IPS-18c (cell line): ENCODE results near the gene KCNMA1.
"Not testable (repeated sequence)": the region's sequence is repeated elsewhere in the genome, so short reads cannot be mapped to it uniquely, and the experiment has no call there.

Experiments
- H3K4me3 ChIP-seq: 2 replicates; pipeline ENCODE4 v1.7.0; 2013; ENCODE audit warnings: low read depth, mild to moderate bottlenecking, low read length, moderate library complexity; ENCODE audit not compliant: insufficient read depth
- H3K9me3 ChIP-seq: one replicate; pipeline ENCODE4 v1.6.1; 2013; ENCODE audit warnings: mild to moderate bottlenecking, low read length, moderate library complexity; ENCODE audit not compliant: control insufficient read depth, insufficient read depth

Gene KCNMA1

DNA sequence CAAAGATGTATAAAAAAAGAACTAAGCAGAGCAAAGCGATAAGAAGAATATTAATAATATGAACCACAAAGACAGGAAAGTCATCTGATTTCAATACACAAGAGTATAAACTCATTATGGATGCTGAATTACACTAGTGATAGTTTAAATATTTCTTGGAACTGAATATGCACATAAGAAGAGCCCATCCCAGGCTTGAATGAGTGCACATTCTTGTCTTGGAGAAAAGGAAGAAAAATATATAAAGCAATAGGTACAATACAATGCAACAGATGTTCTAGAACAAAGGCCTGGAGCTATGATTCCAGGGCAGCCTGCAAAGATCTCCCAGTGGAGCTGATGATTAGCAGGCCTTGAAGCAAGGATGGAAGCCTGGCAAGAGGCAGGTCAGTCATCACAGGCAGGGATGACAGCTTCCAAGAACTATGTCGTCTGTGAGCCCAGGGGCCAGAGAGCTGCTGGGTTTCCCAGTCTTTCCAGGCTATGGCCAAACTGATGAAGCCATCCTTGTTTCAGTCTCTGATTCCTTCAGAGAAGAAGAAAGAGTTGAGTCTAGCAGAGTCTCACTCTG is 277.6 kb downstream of the KCNMA1 start:
- H3K4me3 ChIP-seq: no peak overlapping the region
- peaks cover 3% of the 10 kb centered on the region for H3K9me3 ChIP-seq

- no peak overlapping the region for H3K4me3 ChIP-seq
- H3K9me3 ChIP-seq: peaks cover 3% of the 10 kb centered on the region
Observed at GRCh38 chr10:77359287-77359691, 278.3 kb downstream of the KCNMA1 start.

DNA sequence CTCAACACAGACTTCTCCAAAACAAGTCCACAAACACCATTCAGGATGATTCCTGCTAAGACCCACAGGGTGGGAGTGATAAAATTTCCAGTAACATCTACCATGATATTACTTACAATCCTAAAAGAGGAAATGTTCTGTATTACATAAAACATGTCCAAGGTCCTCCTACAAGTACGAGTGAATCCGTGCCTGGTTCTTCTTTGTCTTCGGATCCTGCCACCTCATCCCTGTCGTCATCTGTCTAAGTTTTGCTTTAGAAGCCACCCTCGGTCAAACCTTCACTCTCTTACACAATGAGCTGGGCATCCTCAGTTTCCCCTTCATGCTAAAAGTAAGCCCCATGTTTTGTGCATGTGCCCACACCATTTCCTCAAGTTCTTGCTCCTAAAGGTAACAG is 279.0 kb downstream of the KCNMA1 start:
- peaks cover 3% of the 10 kb centered on the region for H3K9me3 ChIP-seq

DNA sequence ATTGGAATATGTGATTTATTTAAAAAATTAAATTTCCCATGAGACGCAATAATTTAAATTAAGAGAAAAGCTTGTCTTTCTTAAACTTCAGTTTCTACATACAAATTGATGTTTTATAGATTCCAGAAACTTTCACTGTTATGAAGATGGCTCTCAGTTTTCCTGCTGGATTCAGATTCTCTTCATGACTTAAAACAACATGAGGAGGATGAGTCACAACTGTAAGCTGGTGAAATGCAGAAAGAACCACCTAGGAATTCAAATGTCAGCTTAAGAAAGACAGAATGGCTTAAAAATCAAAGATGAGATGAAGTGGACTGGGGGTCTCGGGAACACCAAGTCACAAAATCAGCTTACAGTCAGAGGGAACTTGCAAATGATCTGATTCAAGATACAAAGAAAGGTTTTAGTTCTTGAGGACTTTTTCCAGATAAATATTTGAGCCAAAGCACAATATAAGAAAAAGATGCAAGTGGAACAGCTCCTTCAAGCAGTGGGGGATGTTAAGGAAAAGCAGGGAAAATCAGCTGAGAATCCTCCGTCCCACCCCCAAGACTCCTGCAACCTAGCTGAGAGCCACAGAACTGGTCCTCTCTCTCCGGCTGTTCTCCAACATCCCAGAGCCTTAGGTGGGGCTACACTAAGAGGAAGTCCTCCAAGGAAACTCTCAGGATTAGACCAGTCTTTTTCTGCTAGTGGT is 279.8 kb downstream of the KCNMA1 start:
- Histone ChIP-seq H3K9me3 (peaks cover 3% of the 10 kb centered on the region), H3K4me3 (no peak overlapping the region)

More for the DNA sequence above, 279.0 kb downstream of the KCNMA1 start:
- H3K4me3 ChIP-seq: no peak overlapping the region

DNA sequence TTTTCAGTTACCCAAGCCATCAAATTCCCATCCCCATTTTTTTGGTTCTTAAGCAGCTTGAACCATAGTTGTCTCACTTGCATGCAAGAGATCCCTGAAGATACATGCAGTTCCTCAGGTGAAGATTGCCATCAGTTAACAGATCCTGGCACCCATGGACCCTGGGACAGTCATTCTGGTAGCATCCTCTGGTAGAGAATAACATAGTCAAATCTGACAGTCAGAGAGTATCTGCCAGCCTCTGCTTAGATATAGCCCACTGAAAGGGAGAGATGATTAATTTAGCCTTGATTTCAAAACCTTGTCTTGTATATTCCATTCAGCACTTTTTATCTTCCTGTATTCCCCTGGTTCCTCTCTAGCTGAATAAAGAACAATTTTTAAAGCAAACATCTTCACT is 280.4 kb downstream of the KCNMA1 start:
- H3K9me3 ChIP-seq: peaks cover 3% of the 10 kb centered on the region
- H3K4me3 ChIP-seq: no peak overlapping the region

- peaks cover 3% of the 10 kb centered on the region for H3K9me3 ChIP-seq
- H3K4me3 ChIP-seq: no peak overlapping the region
Observed at GRCh38 chr10:77355844-77356243, 281.8 kb downstream of the KCNMA1 start.

- H3K4me3 ChIP-seq: no peak overlapping the region
- H3K9me3 ChIP-seq: no peaks in the 10 kb centered on the region
Observed at GRCh38 chr10:77351386-77351785, 286.2 kb downstream of the KCNMA1 start.

DNA sequence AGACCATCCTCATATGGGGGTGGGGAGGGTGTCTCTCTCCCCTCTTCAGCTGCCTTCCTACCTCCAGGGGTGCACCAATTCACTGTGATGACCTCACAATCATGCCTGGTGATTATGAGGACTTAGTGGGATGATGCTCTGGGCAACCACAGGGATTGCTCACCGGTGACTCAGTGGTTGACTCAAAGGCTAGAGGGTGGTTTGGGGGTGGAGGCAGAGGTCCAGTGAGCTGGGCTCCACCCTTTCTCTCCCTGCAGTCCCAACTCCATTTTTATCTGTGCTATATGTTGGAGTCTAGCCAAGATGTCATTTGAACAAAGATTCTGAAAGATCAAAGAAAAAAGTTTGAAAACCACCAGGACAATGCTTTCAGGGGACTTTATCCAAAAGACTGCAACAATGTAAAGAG is 286.9 kb downstream of the KCNMA1 start:
- H3K9me3 ChIP-seq: no peaks in the 10 kb centered on the region
- no peak overlapping the region for H3K4me3 ChIP-seq

GRCh38 chr10:77350134-77350533 is 287.5 kb downstream of the KCNMA1 start:
- no peaks in the 10 kb centered on the region for H3K9me3 ChIP-seq
- H3K4me3 ChIP-seq: no peak overlapping the region

GRCh38 chr10:77349226-77349625 is 288.4 kb downstream of the KCNMA1 start:
- Histone ChIP-seq H3K4me3 (no peak overlapping the region), H3K9me3 (no peaks in the 10 kb centered on the region)

- Histone ChIP-seq H3K4me3 (no peak overlapping the region), H3K9me3 (no peaks in the 10 kb centered on the region)
Observed at GRCh38 chr10:77348751-77349150, 288.9 kb downstream of the KCNMA1 start.

DNA sequence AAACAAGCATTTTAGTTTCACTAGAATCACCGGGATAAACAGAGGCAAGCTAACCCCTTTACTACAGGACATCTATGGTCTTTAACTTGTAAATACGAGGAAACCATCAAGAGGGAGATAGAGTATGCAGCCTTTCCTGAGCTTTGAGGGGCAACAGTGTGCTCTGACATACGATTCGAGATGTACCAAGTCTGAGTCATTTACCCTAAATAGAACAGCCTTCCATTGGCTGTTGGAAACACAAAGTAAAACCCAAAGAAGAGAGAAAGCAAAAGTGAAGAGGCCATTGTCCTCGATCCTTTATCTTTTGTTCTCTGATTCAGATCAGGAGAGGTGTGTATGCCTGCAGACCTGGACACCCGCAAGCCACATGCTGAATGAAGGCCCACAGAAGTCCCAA is 289.5 kb downstream of the KCNMA1 start:
- H3K4me3 ChIP-seq: no peak overlapping the region
- H3K9me3 ChIP-seq: no peaks in the 10 kb centered on the region

DNA sequence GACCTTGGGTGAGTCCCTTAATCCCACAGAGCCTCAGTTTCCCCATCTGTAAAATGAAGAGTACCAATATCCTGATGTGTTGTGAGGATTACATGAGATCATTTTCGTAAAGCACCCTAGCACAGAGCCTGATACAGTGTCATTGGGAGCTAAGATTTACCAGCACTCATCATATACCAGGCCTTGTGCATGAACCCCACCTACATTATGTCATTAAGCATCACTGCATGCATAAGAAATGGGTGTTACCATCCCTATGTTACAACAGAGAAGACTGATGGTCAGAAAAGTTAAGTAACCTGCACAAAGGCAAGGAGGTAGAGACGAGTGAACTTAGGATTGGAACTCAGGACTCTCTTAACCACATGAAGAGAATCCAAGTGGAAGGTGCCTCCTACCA is 290.6 kb downstream of the KCNMA1 start:
- no peaks in the 10 kb centered on the region for H3K9me3 ChIP-seq
- no peak overlapping the region for H3K4me3 ChIP-seq

DNA sequence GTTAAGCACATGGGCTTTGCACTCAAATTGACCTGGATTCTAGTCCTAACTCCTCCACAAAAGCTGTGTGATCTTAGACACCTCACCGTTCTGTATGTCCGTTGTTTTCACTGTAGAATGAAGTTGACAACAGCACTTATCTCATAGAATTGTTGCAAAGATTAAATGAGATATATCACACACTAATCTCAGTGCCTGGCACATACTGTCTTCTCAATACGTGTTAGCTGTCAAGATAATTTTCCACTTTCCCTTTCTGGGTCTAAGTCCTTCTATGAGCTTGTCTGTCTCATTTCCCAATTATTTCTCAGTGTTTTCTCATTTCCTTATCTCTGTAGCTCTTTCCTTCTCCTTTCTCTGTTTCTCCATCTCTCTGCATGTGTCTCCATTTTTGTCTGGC is 296.6 kb downstream of the KCNMA1 start:
- Histone ChIP-seq H3K9me3 (no peaks in the 10 kb centered on the region), H3K4me3 (no peak overlapping the region)

DNA sequence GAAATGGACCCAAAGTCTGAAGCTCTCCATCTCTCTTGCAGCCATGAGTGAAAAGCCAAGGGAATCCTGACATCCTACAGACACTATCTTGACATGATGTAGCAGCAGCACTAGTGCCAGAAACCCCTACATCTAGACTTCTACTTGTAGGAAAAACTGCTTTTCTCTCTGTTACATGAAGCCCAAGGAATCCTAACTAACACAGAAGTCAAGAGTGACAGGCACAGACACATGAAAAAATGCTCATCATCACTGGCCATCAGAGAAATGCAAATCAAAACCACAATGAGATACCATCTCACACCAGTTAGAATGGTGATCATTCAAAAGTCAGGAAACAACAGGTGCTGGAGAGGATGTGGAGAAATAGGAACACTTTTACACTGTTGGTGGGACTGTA is 297.7 kb downstream of the KCNMA1 start:
- H3K4me3 ChIP-seq, H3K9me3 ChIP-seq: not testable (repeated sequence)

GRCh38 chr10:77339166-77339565 is 298.4 kb downstream of the KCNMA1 start:
- Histone ChIP-seq H3K4me3 (no peak overlapping the region), H3K9me3 (no peaks in the 10 kb centered on the region)

DNA sequence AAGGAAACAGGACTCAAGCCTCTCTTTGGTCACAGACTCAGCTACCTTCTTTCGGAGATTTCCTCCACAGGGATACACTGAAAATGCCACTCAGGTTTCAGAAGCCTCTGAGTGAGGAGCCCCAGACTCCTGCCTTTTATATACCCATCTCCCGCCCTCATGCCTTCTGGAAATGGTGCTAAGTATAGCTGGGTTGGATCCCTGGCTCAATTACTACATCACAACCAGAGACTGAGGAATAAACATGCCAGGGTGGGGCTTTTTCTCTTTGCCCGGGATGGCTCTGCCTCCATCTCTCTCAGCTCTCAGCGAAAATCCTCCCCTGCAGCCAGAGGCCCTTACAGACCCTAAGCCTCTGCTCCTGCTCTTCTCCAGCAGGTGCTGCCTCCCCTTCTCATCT is 299.5 kb downstream of the KCNMA1 start:
- Histone ChIP-seq H3K9me3 (no peaks in the 10 kb centered on the region), H3K4me3 (no peak overlapping the region)

DNA sequence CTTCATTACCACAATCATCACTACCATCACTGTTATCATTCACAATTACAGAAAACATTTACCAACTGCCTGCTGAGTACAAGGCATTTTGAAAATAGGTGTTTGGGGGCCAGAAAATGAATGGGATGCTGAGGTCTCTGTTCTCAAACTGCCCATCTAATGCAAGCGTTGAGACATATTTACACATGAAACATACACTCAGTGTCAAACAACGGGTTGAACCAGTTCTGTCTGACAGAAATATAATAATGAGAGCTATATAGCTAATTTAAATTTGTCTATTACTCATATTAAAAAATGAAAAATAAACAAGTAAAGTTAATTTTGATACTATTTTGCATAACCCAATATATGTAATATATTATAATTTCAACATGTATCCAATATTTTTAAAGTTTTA is 303.1 kb downstream of the KCNMA1 start:
- Histone ChIP-seq H3K4me3 (no peak overlapping the region), H3K9me3 (no peaks in the 10 kb centered on the region)
